IMR-90 (cell line): ENCODE measurements around the gene SH3BP5. TPM values are rescaled to one million over a fixed set of nuclear protein-coding genes. Genes with fewer than 3 reads are reported as not detected.

Experiments
- ATAC-seq: fragments of 200-7000 bp; cut with Tn5 transposase; 2 replicates; pipeline ENCODE4 v1.9.1; 2020; ENCODE audit warnings: low read depth, mild to moderate bottlenecking, moderate library complexity
- BruUV-seq: library from RNA; stranded (reverse); fragments of 400-500 nt; replicated peaks from 2 replicates; lab custom pipeline; 2021; lab: Mats Ljungman, UMichigan
- CTCF ChIA-PET: fragments of 300-600 bp; formaldehyde crosslinking; extraction: SDS; loops from one replicate; lab custom pipeline; 2021; ENCODE audit warnings: antibody characterized with exemption; lab: Yijun Ruan, JAX
- POLR2A ChIA-PET: fragments of 300-600 bp; sonication (Branson Sonifier 250); formaldehyde crosslinking; loops from one replicate; lab custom pipeline; 2022; ENCODE audit warnings: antibody characterized with exemption; ENCODE audit not compliant: unreplicated experiment; lab: Charles Lee
- DNase-seq: peaks from one replicate; pipeline ENCODE4 v3.0.0; 2013
- H2AFZ ChIP-seq: replicated peaks from 2 replicates; pipeline ENCODE3; 2013; ENCODE audit warnings: low read length, mild to moderate bottlenecking; ENCODE audit not compliant: poor library complexity
- H2AK5ac ChIP-seq: 2 replicates; pipeline ENCODE4 v1.6.1; 2013; ENCODE audit warnings: low read depth, low read length, inconsistent platforms
- H2AK9ac ChIP-seq: replicated peaks from 2 replicates; pipeline ENCODE3; 2013; ENCODE audit warnings: mild to moderate bottlenecking, low read depth, low read length, moderate library complexity; ENCODE audit not compliant: poor library complexity
- H2BK120ac ChIP-seq: 2 replicates; pipeline ENCODE4 v1.6.1; 2013; ENCODE audit warnings: low read depth, low read length, inconsistent platforms
- H2BK15ac ChIP-seq: 3 replicates; pipeline ENCODE4 v1.6.1; 2013; ENCODE audit warnings: low read depth, low read length, inconsistent platforms
- H2BK20ac ChIP-seq: 2 replicates; pipeline ENCODE4 v1.6.1; 2013; ENCODE audit warnings: low read depth, mild to moderate bottlenecking, inconsistent platforms, low read length, moderate library complexity
- H2BK5ac ChIP-seq: 2 replicates; pipeline ENCODE4 v1.6.1; 2013; ENCODE audit warnings: mild to moderate bottlenecking, low read depth, low read length, inconsistent platforms; ENCODE audit not compliant: poor library complexity, severe bottlenecking
- H3K14ac ChIP-seq: replicated peaks from 2 replicates; pipeline ENCODE4 v1.6.1; 2013; ENCODE audit warnings: low read depth, low read length, inconsistent platforms
- H3K18ac ChIP-seq: 2 replicates; pipeline ENCODE4 v1.6.1; 2013; ENCODE audit warnings: low read depth, low read length, control low read depth
- H3K23ac ChIP-seq: 2 replicates; pipeline ENCODE4 v1.6.1; 2013; ENCODE audit warnings: low read depth, low read length, inconsistent platforms
- H3K27ac ChIP-seq: 2 replicates; pipeline ENCODE4 v1.5.1; 2013; ENCODE audit warnings: mild to moderate bottlenecking, control low read depth, low read length; ENCODE audit not compliant: insufficient read depth
- H3K27me3 ChIP-seq: 2 replicates; pipeline ENCODE4 v1.6.1; 2013; ENCODE audit warnings: low read length; ENCODE audit not compliant: control insufficient read depth, insufficient read depth
- H3K36me3 ChIP-seq: 2 replicates; pipeline ENCODE4 v1.6.1; 2013; ENCODE audit warnings: low read length, mixed read lengths; ENCODE audit not compliant: control insufficient read depth, insufficient read depth
- H3K4ac ChIP-seq: 2 replicates; pipeline ENCODE4 v1.6.1; 2013; ENCODE audit warnings: low read depth, low read length, inconsistent platforms
- H3K4me1 ChIP-seq: 2 replicates; pipeline ENCODE4 v1.6.1; 2013; ENCODE audit warnings: low read length, mixed read lengths; ENCODE audit not compliant: control insufficient read depth, insufficient read depth
- H3K4me2 ChIP-seq: 2 replicates; pipeline ENCODE4 v1.6.1; 2013; ENCODE audit warnings: low read depth, mild to moderate bottlenecking, control low read depth, low read length, moderate library complexity
- H3K4me3 ChIP-seq: 2 replicates; pipeline ENCODE4 v1.5.1; 2013; ENCODE audit warnings: low read depth, mild to moderate bottlenecking, control low read depth, low read length, moderate library complexity; ENCODE audit not compliant: insufficient read depth
- H3K56ac ChIP-seq: 2 replicates; pipeline ENCODE4 v1.6.1; 2013; ENCODE audit warnings: low read length, inconsistent platforms; ENCODE audit not compliant: insufficient read depth; ENCODE audit errors: extremely low read depth
- H3K79me1 ChIP-seq, 2 experiments: 2 replicates each; pipeline ENCODE4 v1.6.1; 2013; ENCODE audit warnings: low read length in 2 of 2, inconsistent platforms in 1 of 2, low read depth in 1 of 2
- H3K9ac ChIP-seq: 2 replicates; pipeline ENCODE4 v1.6.1; 2013; ENCODE audit warnings: low read depth, low read length, control low read depth
- H3K9me1 ChIP-seq: 2 replicates; pipeline ENCODE4 v1.6.1; 2013; ENCODE audit warnings: low read length, inconsistent platforms; ENCODE audit not compliant: insufficient read depth
- H3K9me3 ChIP-seq: 2 replicates; pipeline ENCODE4 v1.6.1; 2013; ENCODE audit warnings: low read length; ENCODE audit not compliant: control insufficient read depth, insufficient read depth
- H4K20me1 ChIP-seq: 2 replicates; pipeline ENCODE4 v1.6.1; 2013; ENCODE audit warnings: low read length, inconsistent platforms; ENCODE audit not compliant: insufficient read depth
- H4K5ac ChIP-seq: 2 replicates; pipeline ENCODE4 v1.6.1; 2013; ENCODE audit warnings: mild to moderate bottlenecking, low read depth, low read length, control low read depth
- H4K8ac ChIP-seq, 2 experiments: 2 replicates each; pipeline ENCODE4 v1.6.1; 2013; ENCODE audit warnings: low read depth in 2 of 2, low read length in 2 of 2, control low read depth in 1 of 2, inconsistent platforms in 1 of 2
- H4K91ac ChIP-seq: 2 replicates; pipeline ENCODE4 v1.6.1; 2013; ENCODE audit warnings: low read depth, low read length, inconsistent platforms; ENCODE audit not compliant: insufficient read depth
- BHLHE40 ChIP-seq: fragments of 150-350 bp; IDR thresholded peaks from 2 replicates; pipeline ENCODE4 v1.6.1; 2016; ENCODE audit warnings: mild to moderate bottlenecking, low read depth, low read length
- CEBPB ChIP-seq: IDR thresholded peaks from 2 replicates; pipeline ENCODE4 v1.6.1; 2012; ENCODE audit warnings: low read depth, low read length, improper control_type of control experiment
- CHD1 ChIP-seq: IDR thresholded peaks from 2 replicates; pipeline ENCODE4 v1.6.1; 2012; ENCODE audit warnings: low read depth, low read length, improper control_type of control experiment
- ELK1 ChIP-seq: fragments of 150-350 bp; IDR thresholded peaks from 2 replicates; pipeline ENCODE4 v1.6.1; 2016; ENCODE audit warnings: low read depth, mild to moderate bottlenecking, low read length, moderate library complexity, borderline replicate concordance
- FOS ChIP-seq: fragments of 150-350 bp; IDR thresholded peaks from 2 replicates; pipeline ENCODE4 v1.6.1; 2016; ENCODE audit warnings: low read depth, low read length
- MAFK ChIP-seq: IDR thresholded peaks from 2 replicates; pipeline ENCODE4 v1.6.1; 2012; ENCODE audit warnings: low read depth, low read length, improper control_type of control experiment
- MAZ ChIP-seq: IDR thresholded peaks from 2 replicates; pipeline ENCODE4 v1.6.1; 2012; ENCODE audit warnings: low read depth, mild to moderate bottlenecking, low read length, improper control_type of control experiment, moderate library complexity, borderline replicate concordance
- MXI1 ChIP-seq: IDR thresholded peaks from 2 replicates; pipeline ENCODE4 v1.6.1; 2012; ENCODE audit warnings: low read depth, mild to moderate bottlenecking, low read length, moderate library complexity, borderline replicate concordance
- NFE2L2 ChIP-seq: fragments of 150-350 bp; IDR thresholded peaks from 2 replicates; pipeline ENCODE4 v1.6.1; 2016; ENCODE audit warnings: low read depth, mild to moderate bottlenecking, low read length
- POLR2A ChIP-seq: IDR thresholded peaks from 2 replicates; pipeline ENCODE4 v1.6.1; 2012; ENCODE audit warnings: mild to moderate bottlenecking, low read depth, low read length
- RAD21 ChIP-seq: IDR thresholded peaks from 2 replicates; pipeline ENCODE4 v1.6.1; 2012; ENCODE audit warnings: low read length, improper control_type of control experiment
- RCOR1 ChIP-seq: IDR thresholded peaks from 2 replicates; pipeline ENCODE4 v1.6.1; 2012; ENCODE audit warnings: mild to moderate bottlenecking, low read length, improper control_type of control experiment; ENCODE audit not compliant: insufficient replicate concordance
- RFX5 ChIP-seq: IDR thresholded peaks from 2 replicates; pipeline ENCODE4 v1.8.0; 2012; ENCODE audit warnings: low read depth, mild to moderate bottlenecking, low read length, moderate library complexity
- SMC3 ChIP-seq: fragments of 150-350 bp; IDR thresholded peaks from 2 replicates; pipeline ENCODE4 v1.6.1; 2016; ENCODE audit warnings: low read depth, mild to moderate bottlenecking, antibody characterized with exemption, low read length, moderate library complexity
- WGBS, 2 experiments: methylation state at CpG; one replicate each; pipeline versions ENCODE4 v1.1.5 to v1.1.7; 2013; ENCODE audit warnings: missing lambda C conversion rate in 2 of 2; ENCODE audit not compliant: insufficient read length in 1 of 2; ENCODE audit errors: extremely low coverage in 2 of 2; 5-methylcytosine and 5-hydroxymethylcytosine counted together
- dilution Hi-C: fragments of 300-500 bp; cut with HindIII; formaldehyde crosslinking; loops from one replicate; pipeline ENCODE4 v1.14.3; 2018; ENCODE audit warnings: low sequenced_read_pairs; ENCODE audit not compliant: unreplicated experiment
- in situ Hi-C: fragments of 300-500 bp; cut with MboI; formaldehyde crosslinking; loops from 3 replicates; pipeline ENCODE4 v1.14.3; 2019; ENCODE audit warnings: low sequenced_read_pairs, inconsistent platforms, mixed read lengths
- intact Hi-C: fragments of 100-400 bp; cut with micrococcal nuclease; formaldehyde crosslinking; loops from 2 replicates; pipeline ENCODE4 v1.10.0; 2022
- polyA plus RNA-seq, 3 experiments: library from polyadenylated mRNA; depleted of rRNA; stranded (reverse); fragments of >200 nt; gene quantifications; 2 replicates each; pipeline ENCODE4 v1.2.3, GENCODE V29; 2012; ENCODE audit warnings: low replicate concordance in 1 of 3
- total RNA-seq: library from RNA; depleted of rRNA; stranded (reverse); fragments of >200 nt; gene quantifications from 2 replicates; pipeline ENCODE4 v1.2.3, GENCODE V29; 2012
- TF ChIP-seq, protein P1 (sequence below): conservative IDR thresholded peaks from 2 replicates; pipeline ENCODE4 v1.5.1; 2012; ENCODE audit warnings: mild to moderate bottlenecking, low read depth, low read length, improper control_type of control experiment

SH3BP5 gene
- total and polyA plus RNA-seq, 2 of the 4 experiments (the other 2 are of a cell fraction): 14.0 to 23.5 TPM

GRCh38 chr3:15284121-15284889 is 48.1 kb downstream of the SH3BP5 start:
- Histone ChIP-seq H3K56ac (no peak overlapping the region), H3K9me3 (no peaks in the 10 kb centered on the region), H3K9me1 (no peaks in the 10 kb centered on the region), H2AFZ (no peak overlapping the region), H3K4me2 (no peak overlapping the region), H3K4me1 (peaks cover 6% of the 10 kb centered on the region), H3K27ac (no peak overlapping the region), H2BK20ac (no peak overlapping the region), H3K14ac (no peak overlapping the region), H2BK15ac (no peak overlapping the region), H4K5ac (no peak overlapping the region), H3K27me3 (no peaks in the 10 kb centered on the region), H3K4me3 (no peak overlapping the region), H3K23ac (no peak overlapping the region), H3K4ac (no peak overlapping the region), H4K91ac (no peak overlapping the region), H2BK5ac (no peak overlapping the region), H3K9ac (no peak overlapping the region), H2AK5ac (no peak overlapping the region), H2BK120ac (no peak overlapping the region), H4K8ac (no peak overlapping the region), H3K18ac (no peak overlapping the region), H3K79me1 (peaks cover 0 to 3% of the 10 kb centered on the region in 2 experiments; a peak in 1 of 4 replicates), H3K36me3 (no peaks in the 10 kb centered on the region), H2AK9ac (no peak overlapping the region), H4K20me1 (no peaks in the 10 kb centered on the region)
- ATAC-seq (no peak), DNase-seq (no peak)
- intact Hi-C loops (no loop called here), in situ Hi-C loops (no loop called here), dilution Hi-C loops (no loop called here)
- WGBS, 2 experiments: 29% methylated on average over 1 of the region's 5 CpGs; no CpG with 5 or more reads in 1 of the 2 experiments
- ChIA-PET POLR2A (no interaction called here), CTCF (interaction anchor here (0.6 kb wide), 1 partner anchor 134 kb away, joined by 3 read pairs; no protein-coding TSS in a partner anchor)
- BruUV-seq: no TSS peak
- TF ChIP-seq MXI1 (no peak), SMC3 (no peak), RCOR1 (no peak), MAZ (no peak), POLR2A (no peak), CEBPB (no peak), MAFK (no peak), ELK1 (no peak), RAD21 (no peak), CHD1 (no peak), NFE2L2 (no peak), FOS (no peak), BHLHE40 (no peak), RFX5 (no peak)
- TF ChIP-seq, protein P1, sequence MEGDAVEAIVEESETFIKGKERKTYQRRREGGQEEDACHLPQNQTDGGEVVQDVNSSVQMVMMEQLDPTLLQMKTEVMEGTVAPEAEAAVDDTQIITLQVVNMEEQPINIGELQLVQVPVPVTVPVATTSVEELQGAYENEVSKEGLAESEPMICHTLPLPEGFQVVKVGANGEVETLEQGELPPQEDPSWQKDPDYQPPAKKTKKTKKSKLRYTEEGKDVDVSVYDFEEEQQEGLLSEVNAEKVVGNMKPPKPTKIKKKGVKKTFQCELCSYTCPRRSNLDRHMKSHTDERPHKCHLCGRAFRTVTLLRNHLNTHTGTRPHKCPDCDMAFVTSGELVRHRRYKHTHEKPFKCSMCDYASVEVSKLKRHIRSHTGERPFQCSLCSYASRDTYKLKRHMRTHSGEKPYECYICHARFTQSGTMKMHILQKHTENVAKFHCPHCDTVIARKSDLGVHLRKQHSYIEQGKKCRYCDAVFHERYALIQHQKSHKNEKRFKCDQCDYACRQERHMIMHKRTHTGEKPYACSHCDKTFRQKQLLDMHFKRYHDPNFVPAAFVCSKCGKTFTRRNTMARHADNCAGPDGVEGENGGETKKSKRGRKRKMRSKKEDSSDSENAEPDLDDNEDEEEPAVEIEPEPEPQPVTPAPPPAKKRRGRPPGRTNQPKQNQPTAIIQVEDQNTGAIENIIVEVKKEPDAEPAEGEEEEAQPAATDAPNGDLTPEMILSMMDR: no peak
